ENCODE measurements around the gene ARSI.

- TF ChIP-seq CTCF (conservative IDR thresholded peaks at IDR 0.05; ENCODE audit: low read depth, low read length) (no peak), RAD21 (IDR thresholded peaks at IDR 0.05; ENCODE audit: low read length) (no peak), MAZ (IDR thresholded peaks at IDR 0.05; ENCODE audit: borderline replicate concordance, low read depth, low read length) (no peak), MXI1 (IDR thresholded peaks at IDR 0.05; ENCODE audit: borderline replicate concordance, low read depth, low read length) (no peak)
Observed at GRCh38 chr5:150312518-150312917, 9.8 kb upstream of the ARSI start.
